ENCODE measurements around the gene GSN. TPM values are rescaled to one million over a fixed set of nuclear protein-coding genes. Genes with fewer than 3 reads are reported as not detected.

The GSN gene
- total and polyA plus RNA-seq, 2 of the 13 experiments (the other 11 are each of a cell fraction or from before 2014, with no cell fraction given) = 294 to 307 TPM

GRCh38 chr9:121299467-121300282 is 31.7 kb downstream of the GSN start (continued):
- TF ChIP-seq UBTF (CRISPR knock-in tag; IDR thresholded peaks at IDR 0.05) = peak; percentile 83
- no peak; the same call in 1 of the 2 replicates for TF ChIP-seq ZNF580 (CRISPR knock-in tag; IDR thresholded peaks at IDR 0.05; ENCODE audit: borderline replicate concordance, low read depth)
- no peak for TF ChIP-seq SOX13 (IDR thresholded peaks at IDR 0.05)
- 0 out of 4 replicates have a peak, but pooled peaks of 1 of the 2 experiments have one; percentile 24 for TF ChIP-seq SOX13 (CRISPR knock-in tag; conservative IDR thresholded peaks at IDR 0.05 in 1 of 2, IDR thresholded peaks at IDR 0.05 in 1 of 2)
- no peak for TF ChIP-seq YEATS2 (CRISPR knock-in tag; IDR thresholded peaks at IDR 0.05; ENCODE audit: borderline replicate concordance)
- TF ChIP-seq ZFP36 (IDR thresholded peaks at IDR 0.05; ENCODE audit: borderline replicate concordance, low read depth, low read length, partially characterized antibody) = no peak
- TF ChIP-seq HCFC1 (IDR thresholded peaks at IDR 0.05; ENCODE audit: low read depth, low read length) = no peak
- no peak for TF ChIP-seq NFYC (CRISPR knock-in tag; IDR thresholded peaks at IDR 0.05)
- TF ChIP-seq BCLAF1 (IDR thresholded peaks at IDR 0.05) = no peak
- TF ChIP-seq JDP2 (CRISPR knock-in tag; IDR thresholded peaks at IDR 0.05; ENCODE audit: borderline replicate concordance) = no peak
- peak; percentile 64; the same call in 1 of the 2 replicates for TF ChIP-seq TAF1 (CRISPR knock-in tag; IDR thresholded peaks at IDR 0.05)
- TF ChIP-seq NONO (IDR thresholded peaks at IDR 0.05) = no peak
- TF ChIP-seq NONO (CRISPR knock-in tag; conservative IDR thresholded peaks at IDR 0.05) = no peak; the same call in 1 of the 2 replicates
- peak; percentile 60; the same call in 1 of the 2 replicates for TF ChIP-seq YEATS4 (CRISPR knock-in tag; IDR thresholded peaks at IDR 0.05; ENCODE audit: borderline replicate concordance)
- TF ChIP-seq, protein P1, sequence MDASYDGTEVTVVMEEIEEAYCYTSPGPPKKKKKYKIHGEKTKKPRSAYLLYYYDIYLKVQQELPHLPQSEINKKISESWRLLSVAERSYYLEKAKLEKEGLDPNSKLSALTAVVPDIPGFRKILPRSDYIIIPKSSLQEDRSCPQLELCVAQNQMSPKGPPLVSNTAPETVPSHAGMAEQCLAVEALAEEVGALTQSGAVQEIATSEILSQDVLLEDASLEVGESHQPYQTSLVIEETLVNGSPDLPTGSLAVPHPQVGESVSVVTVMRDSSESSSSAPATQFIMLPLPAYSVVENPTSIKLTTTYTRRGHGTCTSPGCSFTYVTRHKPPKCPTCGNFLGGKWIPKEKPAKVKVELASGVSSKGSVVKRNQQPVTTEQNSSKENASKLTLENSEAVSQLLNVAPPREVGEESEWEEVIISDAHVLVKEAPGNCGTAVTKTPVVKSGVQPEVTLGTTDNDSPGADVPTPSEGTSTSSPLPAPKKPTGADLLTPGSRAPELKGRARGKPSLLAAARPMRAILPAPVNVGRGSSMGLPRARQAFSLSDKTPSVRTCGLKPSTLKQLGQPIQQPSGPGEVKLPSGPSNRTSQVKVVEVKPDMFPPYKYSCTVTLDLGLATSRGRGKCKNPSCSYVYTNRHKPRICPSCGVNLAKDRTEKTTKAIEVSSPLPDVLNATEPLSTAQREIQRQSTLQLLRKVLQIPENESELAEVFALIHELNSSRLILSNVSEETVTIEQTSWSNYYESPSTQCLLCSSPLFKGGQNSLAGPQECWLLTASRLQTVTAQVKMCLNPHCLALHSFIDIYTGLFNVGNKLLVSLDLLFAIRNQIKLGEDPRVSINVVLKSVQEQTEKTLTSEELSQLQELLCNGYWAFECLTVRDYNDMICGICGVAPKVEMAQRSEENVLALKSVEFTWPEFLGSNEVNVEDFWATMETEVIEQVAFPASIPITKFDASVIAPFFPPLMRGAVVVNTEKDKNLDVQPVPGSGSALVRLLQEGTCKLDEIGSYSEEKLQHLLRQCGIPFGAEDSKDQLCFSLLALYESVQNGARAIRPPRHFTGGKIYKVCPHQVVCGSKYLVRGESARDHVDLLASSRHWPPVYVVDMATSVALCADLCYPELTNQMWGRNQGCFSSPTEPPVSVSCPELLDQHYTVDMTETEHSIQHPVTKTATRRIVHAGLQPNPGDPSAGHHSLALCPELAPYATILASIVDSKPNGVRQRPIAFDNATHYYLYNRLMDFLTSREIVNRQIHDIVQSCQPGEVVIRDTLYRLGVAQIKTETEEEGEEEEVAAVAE (CRISPR knock-in tag; IDR thresholded peaks at IDR 0.05; ENCODE audit: borderline replicate concordance) = no peak
- peak; percentile 16; the same call in 1 of the 2 replicates for TF ChIP-seq TFE3 (CRISPR knock-in tag; IDR thresholded peaks at IDR 0.05)
- TF ChIP-seq FOXJ3 (CRISPR knock-in tag; IDR thresholded peaks at IDR 0.05; ENCODE audit: borderline replicate concordance) = no peak

Data from HepG2 (cell line).